A673 (cell line): ENCODE data around the gene CABLES2.
A peak's percentile ranks its signal among the peaks of the same experiment; 100 is the strongest.

ENCODE experiments used
- CTCF ChIP-seq: fragments of 300-800, 200-600 bp; sonication (generic); conservative IDR thresholded peaks from 2 replicates; pipeline ENCODE4 v1.5.1; 2017; ENCODE audit warnings: low read depth, mild to moderate bottlenecking, antibody characterized with exemption, low read length, moderate library complexity, mixed read lengths
- EZH2 ChIP-seq: fragments of 200-600 bp; sonication (generic); IDR thresholded peaks from 2 replicates; pipeline ENCODE4 v1.6.1; 2017; ENCODE audit warnings: borderline replicate concordance, low read depth, mild to moderate bottlenecking, mixed read lengths, antibody characterized with exemption, low read length; ENCODE audit not compliant: poor library complexity, severe bottlenecking

DNA sequence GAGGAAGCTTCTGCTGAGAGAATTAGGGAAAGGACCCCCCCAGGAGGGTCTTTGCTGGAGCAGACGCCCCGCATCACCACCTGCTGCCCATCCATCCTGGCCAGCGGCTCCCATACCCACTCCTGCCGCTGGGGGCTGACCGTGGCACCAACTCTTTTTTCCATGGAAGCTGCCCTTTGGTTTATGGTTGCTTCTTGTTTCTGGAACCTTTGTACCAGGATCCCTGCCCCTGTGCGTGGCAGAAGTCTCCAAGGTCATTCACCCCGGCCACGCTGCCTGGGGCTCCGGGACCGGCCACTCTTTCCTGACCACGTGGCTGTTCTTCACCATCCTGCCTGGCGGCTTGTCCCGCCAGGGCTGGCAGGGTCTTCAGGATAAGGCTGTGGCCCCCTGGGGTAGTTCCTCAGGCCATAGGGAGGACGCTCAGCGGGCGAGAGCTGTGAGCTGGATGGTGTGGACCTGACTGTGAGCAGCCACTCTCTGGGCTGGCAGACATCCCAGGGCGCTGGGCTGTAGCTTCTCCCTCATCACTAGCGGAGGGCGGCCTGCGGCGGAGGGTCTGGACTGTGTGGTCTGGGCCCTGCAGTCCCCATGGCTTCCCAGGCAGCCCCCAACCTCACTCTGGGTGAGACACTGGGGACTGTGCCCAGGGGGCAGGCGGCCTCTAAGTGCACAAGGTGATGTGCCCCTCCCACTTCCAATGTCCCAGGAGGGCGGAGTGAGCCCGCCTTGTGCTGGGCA lies 43.0 kb upstream of the CABLES2 start:
- peak; percentile 37 for TF ChIP-seq CTCF
- no peak for TF ChIP-seq EZH2
